Measurements from ENCODE around the gene SUV39H2.
"Not testable (repeated sequence)": the region's sequence is repeated elsewhere in the genome, so short reads cannot be mapped to it uniquely, and the experiment has no call there.

The SUV39H2 gene

DNA sequence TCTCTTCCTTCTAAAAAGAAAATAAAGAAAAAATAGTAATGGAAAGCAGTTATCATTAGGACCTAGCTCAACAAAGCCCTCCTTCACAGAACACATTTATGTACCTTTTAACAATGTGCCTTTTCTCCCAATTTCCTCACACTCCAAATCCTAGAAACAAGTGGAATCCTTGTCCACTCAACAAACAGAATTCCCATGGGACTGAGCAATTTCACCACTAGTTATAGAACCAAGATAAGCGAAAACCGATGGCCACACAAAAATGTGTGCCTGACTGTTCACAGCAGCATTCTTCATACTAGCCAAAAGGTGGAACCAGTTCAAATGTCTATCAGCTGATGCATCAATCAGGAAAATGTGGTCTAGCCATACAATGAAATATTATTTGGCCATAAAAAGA lies 57.9 kb downstream of the SUV39H2 start:
- DNase-seq (ENCODE audit: low spot score), result no peak

DNA sequence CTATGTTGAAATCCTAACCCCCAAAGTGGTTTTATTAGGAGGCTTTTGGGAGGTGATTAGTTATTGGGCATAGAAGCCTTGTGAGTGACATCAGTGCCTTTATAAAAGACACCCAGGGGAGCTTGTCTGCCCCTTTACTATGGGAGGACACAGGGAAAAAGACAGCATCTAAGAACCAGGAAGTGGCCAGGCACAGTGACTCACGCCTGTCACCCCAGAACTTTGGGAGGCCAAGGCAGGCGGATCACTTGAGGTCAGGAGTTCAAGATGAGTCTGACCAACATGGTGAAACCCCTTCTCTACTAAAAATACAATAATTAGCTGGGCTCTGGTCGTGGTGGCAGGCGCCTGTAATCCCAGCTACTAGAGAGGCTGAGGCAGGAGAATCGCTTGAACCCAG lies 60.3 kb downstream of the SUV39H2 start:
- DNase-seq (ENCODE audit: low spot score), result not testable (repeated sequence)

- DNase-seq (ENCODE audit: low spot score), result not testable (repeated sequence)
Measured at GRCh38 chr10:14942147-14942949, 63.7 kb downstream of the SUV39H2 start.

- DNase-seq (ENCODE audit: low spot score), result not testable (repeated sequence)
Measured at GRCh38 chr10:14942950-14943338, 64.3 kb downstream of the SUV39H2 start.

DNA sequence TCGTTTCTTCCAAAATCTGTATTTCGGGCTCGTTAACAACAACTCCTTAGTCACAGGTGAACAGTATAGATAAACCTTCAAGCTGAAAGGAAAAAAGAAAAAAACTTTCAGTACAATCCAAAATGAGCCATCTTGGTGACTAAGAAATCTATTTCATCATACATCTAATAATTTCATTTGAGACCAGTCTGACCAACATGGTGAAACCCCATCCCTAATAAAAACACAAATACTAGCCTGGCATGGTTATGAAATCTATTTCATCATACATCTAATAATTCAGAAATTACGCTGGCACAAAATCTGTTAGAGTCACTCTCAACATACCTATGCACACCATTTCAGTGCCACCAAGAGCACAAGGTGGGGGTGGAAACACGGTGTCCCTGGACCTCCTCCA lies 66.4 kb downstream of the SUV39H2 start:
- no peak for DNase-seq (ENCODE audit: low spot score)

DNA sequence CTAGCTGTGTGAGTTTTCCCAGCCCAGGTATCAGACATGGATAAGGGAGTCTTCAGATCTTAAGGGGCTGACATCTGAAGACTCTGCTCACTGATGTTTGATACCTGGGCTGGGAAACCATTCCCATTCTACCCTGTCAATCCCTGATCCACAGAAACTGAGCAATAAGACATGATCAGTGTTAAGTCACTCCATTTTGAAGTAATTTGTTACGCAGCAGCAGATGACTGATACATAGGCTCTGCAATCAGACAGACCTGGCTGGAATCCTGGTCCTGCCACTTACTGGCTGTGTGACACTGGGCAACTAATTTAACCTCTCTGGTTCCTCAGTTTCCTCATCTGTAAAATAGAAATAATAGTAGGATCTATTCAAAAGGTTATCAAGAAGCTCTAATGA lies 68.6 kb downstream of the SUV39H2 start:
- no peak for DNase-seq (ENCODE audit: low spot score)

- DNase-seq (ENCODE audit: low spot score), result no peak
Measured at GRCh38 chr10:14949291-14949690, 70.6 kb downstream of the SUV39H2 start.

DNA sequence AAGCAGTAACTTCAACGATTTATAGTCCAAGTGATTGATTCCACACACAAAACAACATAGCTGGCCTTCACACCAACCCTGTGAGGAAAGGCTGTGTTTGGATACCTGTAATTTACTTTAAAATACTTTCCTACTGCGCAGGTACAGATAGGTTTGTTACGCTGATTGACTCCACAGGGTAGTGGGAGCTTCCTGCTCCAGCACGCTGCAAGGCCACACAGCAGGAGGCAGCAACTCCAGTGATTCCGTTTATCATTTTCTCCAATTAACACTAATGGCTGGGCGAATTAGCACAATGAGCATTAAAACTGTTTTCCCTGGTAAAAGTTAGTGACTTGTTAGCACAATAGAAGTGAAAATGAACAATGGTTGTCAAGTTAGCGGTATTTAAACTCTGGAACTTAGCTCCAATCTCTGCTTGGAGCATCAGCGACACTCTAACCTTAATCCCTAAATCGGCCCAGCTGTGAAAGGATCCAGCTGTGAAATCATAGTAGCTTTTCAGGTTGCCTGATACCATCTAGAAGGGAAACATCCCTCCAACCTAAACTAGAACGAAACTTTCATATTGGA lies 74.3 kb downstream of the SUV39H2 start:
- DNase-seq (ENCODE audit: low spot score), result no peak

GRCh38 chr10:14953424-14954000 lies 74.8 kb downstream of the SUV39H2 start:
- DNase-seq (ENCODE audit: low spot score), result no peak

Data from globus pallidus (tissue), 1 donor.